ENCODE measurements around the gene TBC1D8. TPM values are rescaled to one million over a fixed set of nuclear protein-coding genes. Genes with fewer than 3 reads are reported as not detected.

The TBC1D8 gene
- total RNA-seq, 1 donor from 2014 or later = 3.9 TPM

DNA sequence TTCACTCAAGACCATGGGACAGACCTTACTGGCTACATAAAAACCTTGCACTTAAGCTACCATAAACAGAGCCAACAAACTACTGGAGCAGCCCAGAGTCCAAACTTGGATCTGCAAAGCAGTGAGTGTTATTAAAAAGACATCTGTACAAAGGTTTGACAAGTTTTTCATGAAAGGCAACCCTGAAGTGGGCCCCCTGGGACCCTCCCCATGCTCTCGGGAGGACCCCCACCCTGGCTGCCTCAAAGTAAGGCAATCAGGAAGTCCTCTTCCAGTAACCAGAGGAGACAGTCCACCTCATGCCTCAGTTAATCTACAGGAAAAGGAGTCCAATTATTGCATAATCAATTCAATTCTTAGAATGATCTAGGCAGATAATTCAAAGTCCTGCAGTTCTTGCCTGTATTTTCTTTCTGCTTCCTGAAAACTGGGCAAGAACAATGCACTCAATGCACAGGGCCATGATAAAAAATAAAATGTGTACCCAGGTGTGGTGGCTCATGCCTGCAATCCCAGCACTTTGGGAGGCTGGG lies 69.7 kb downstream of the TBC1D8 start:
- H3K4me2 ChIP-seq = no peak overlapping the region
- H2AFZ ChIP-seq (replicated peaks) = no peak overlapping the region
- H3K9me3 ChIP-seq (ENCODE audit: low read depth) = no peaks in the 10 kb centered on the region
- Mint-ChIP-seq H3K27me3 (ENCODE audit: insufficient read depth, low read depth) (peaks cover 7% of the 10 kb centered on the region), H3K9me3 (peaks cover 8% of the 10 kb centered on the region), H3K4me3 (no peak overlapping the region), H3K4me1 (no peaks in the 10 kb centered on the region), H3K36me3 (peaks cover 5% of the 10 kb centered on the region), H3K27ac (no peak overlapping the region)
- H4K20me1 ChIP-seq (ENCODE audit: low read depth) = no peaks in the 10 kb centered on the region
- no peak overlapping the region for H3K9ac ChIP-seq
- H3K27ac ChIP-seq = no peak overlapping the region
- no peaks in the 10 kb centered on the region for H3K4me1 ChIP-seq
- no peaks in the 10 kb centered on the region for H3K79me2 ChIP-seq (ENCODE audit: low read depth)
- no peak overlapping the region for H3K4me3 ChIP-seq
- no peak for DNase-seq (ENCODE audit: low spot score)
- TF ChIP-seq, protein P1, sequence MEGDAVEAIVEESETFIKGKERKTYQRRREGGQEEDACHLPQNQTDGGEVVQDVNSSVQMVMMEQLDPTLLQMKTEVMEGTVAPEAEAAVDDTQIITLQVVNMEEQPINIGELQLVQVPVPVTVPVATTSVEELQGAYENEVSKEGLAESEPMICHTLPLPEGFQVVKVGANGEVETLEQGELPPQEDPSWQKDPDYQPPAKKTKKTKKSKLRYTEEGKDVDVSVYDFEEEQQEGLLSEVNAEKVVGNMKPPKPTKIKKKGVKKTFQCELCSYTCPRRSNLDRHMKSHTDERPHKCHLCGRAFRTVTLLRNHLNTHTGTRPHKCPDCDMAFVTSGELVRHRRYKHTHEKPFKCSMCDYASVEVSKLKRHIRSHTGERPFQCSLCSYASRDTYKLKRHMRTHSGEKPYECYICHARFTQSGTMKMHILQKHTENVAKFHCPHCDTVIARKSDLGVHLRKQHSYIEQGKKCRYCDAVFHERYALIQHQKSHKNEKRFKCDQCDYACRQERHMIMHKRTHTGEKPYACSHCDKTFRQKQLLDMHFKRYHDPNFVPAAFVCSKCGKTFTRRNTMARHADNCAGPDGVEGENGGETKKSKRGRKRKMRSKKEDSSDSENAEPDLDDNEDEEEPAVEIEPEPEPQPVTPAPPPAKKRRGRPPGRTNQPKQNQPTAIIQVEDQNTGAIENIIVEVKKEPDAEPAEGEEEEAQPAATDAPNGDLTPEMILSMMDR (IDR thresholded peaks at IDR 0.05) = no peak
- TF ChIP-seq EZH2phosphoT487 (IDR thresholded peaks at IDR 0.05) (no peak), EZH2 (IDR thresholded peaks at IDR 0.05) (no peak)
- no peaks in the 10 kb centered on the region for H3F3A ChIP-seq (ENCODE audit: low read depth)
- H3K27me3 ChIP-seq = no peaks in the 10 kb centered on the region
- no peaks in the 10 kb centered on the region for H3K36me3 ChIP-seq

DNA sequence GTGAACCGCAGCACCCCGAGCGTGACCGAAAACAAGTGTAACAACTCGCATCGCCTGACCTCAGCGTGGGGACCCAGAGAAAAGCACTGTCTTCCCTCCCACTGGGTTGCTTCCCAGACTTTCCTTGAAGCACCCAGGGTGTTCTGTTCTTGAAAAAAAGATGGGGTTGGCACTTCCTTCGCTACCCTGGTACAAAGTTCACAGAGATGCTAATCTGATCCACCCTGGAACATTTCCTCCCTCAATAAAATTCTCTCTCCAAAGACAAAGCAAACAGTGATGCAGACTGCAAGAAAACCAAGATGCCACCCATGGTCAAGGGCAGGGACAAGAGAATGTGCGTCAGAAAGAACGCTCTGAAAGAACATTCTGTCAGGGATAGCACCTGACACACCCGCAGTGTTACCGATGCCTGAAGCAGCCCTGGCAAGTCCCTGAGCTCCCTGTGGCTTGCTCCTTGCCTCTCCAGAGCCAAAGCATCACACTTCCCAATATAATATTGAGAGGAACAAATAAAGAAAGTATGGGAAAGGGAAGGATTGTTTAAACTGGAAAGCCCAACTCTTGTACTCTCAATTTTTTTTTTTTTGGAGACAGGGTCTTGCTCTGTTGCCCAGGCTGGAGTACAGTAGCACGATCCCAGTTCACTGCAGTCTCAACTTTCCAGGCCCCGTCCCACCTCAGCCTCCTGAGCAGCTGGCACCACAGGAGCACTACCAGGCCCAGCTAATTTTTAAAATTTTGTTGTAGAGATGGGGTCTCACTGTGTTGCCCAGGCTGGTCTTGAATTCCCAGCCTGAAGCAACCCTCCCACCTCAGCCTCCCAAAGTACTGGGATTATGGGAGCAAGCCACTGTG lies 70.7 kb downstream of the TBC1D8 start:
- peaks cover 8% of the 10 kb centered on the region for H3K36me3 Mint-ChIP-seq
- Histone ChIP-seq H3K27me3 (no peaks in the 10 kb centered on the region), H2AFZ (replicated peaks) (no peak overlapping the region), H3K4me2 (no peak overlapping the region), H3K36me3 (no peaks in the 10 kb centered on the region), H3K9ac (no peak overlapping the region), H3K4me3 (no peak overlapping the region), H3K79me2 (ENCODE audit: low read depth) (no peaks in the 10 kb centered on the region), H3K27ac (no peak overlapping the region), H4K20me1 (ENCODE audit: low read depth) (no peaks in the 10 kb centered on the region), H3K4me1 (no peaks in the 10 kb centered on the region), H3F3A (ENCODE audit: low read depth) (no peaks in the 10 kb centered on the region), H3K9me3 (ENCODE audit: low read depth) (no peaks in the 10 kb centered on the region)
- no peaks in the 10 kb centered on the region for H3K4me1 Mint-ChIP-seq
- H3K4me3 Mint-ChIP-seq = no peak overlapping the region
- H3K9me3 Mint-ChIP-seq = peaks cover 10% of the 10 kb centered on the region
- no peak for DNase-seq (ENCODE audit: low spot score)
- peaks cover 7% of the 10 kb centered on the region for H3K27me3 Mint-ChIP-seq (ENCODE audit: insufficient read depth, low read depth)
- no peak overlapping the region for H3K27ac Mint-ChIP-seq
- no peak for TF ChIP-seq EZH2phosphoT487 (IDR thresholded peaks at IDR 0.05)
- TF ChIP-seq, protein P1 (IDR thresholded peaks at IDR 0.05) = no peak
- TF ChIP-seq EZH2 (IDR thresholded peaks at IDR 0.05) = no peak

DNA sequence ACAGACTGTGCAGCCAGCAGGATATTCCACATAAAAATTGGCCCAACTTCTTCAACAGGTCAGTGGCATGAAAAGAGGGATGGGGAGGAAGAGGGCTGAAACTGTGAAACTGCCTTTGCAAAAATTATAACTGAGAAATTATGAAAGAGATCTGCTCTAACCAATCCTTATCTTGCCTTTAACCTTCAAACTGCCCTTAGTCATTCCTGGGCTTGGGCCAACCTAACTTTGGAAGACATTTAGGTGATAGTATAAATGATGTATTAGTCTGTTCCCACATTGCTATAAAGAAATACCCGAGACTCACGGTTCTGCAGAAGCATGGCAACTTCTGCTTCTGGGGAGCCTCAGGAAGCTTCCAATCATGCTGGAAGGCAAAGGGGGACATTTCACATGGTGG lies 74.6 kb downstream of the TBC1D8 start:
- no peaks in the 10 kb centered on the region for H3K4me1 ChIP-seq
- H3K27me3 Mint-ChIP-seq (ENCODE audit: insufficient read depth, low read depth) = peaks cover 7% of the 10 kb centered on the region

More for the DNA sequence above, 74.6 kb downstream of the TBC1D8 start:
- Mint-ChIP-seq H3K9me3 (peaks cover 21% of the 10 kb centered on the region), H3K4me3 (no peak overlapping the region), H3K27ac (no peak overlapping the region), H3K36me3 (peaks cover 10% of the 10 kb centered on the region), H3K4me1 (no peaks in the 10 kb centered on the region)
- no peaks in the 10 kb centered on the region for H3K27me3 ChIP-seq
- H2AFZ ChIP-seq (replicated peaks) = no peak overlapping the region
- H3K79me2 ChIP-seq (ENCODE audit: low read depth) = no peaks in the 10 kb centered on the region
- H3K36me3 ChIP-seq = no peaks in the 10 kb centered on the region
- no peak overlapping the region for H3K27ac ChIP-seq
- no peak overlapping the region for H3K9ac ChIP-seq
- no peaks in the 10 kb centered on the region for H3F3A ChIP-seq (ENCODE audit: low read depth)
- H3K4me3 ChIP-seq = no peak overlapping the region
- no peak for DNase-seq (ENCODE audit: low spot score)
- no peak overlapping the region for H3K4me2 ChIP-seq
- H3K9me3 ChIP-seq (ENCODE audit: low read depth) = no peaks in the 10 kb centered on the region
- no peak for TF ChIP-seq EZH2 (IDR thresholded peaks at IDR 0.05)
- no peak for TF ChIP-seq EZH2phosphoT487 (IDR thresholded peaks at IDR 0.05)
- TF ChIP-seq, protein P1 (IDR thresholded peaks at IDR 0.05) = no peak
- H4K20me1 ChIP-seq (ENCODE audit: low read depth) = no peaks in the 10 kb centered on the region

Measured in neural progenitor cell (in vitro differentiated cells).